ES-I3 (cell line): Measurements from ENCODE around the gene AFAP1.

Experiments used
- H3K36me3 ChIP-seq: 2 replicates; pipeline ENCODE4 v1.6.1; 2013; ENCODE audit warnings: mild to moderate bottlenecking, low read length, control low read depth, moderate library complexity; ENCODE audit not compliant: insufficient read depth
- H3K4me1 ChIP-seq: 2 replicates; pipeline ENCODE4 v1.6.1; 2013; ENCODE audit warnings: mild to moderate bottlenecking, control low read depth, low read length; ENCODE audit not compliant: insufficient read depth
- H3K9ac ChIP-seq: 2 replicates; pipeline ENCODE4 v1.6.1; 2013; ENCODE audit warnings: low read depth, mild to moderate bottlenecking, low read length, moderate library complexity
- H3K9me3 ChIP-seq: 2 replicates; pipeline ENCODE4 v1.6.1; 2013; ENCODE audit warnings: mild to moderate bottlenecking, low read length, moderate library complexity; ENCODE audit not compliant: control insufficient read depth, insufficient read depth

Gene AFAP1

DNA sequence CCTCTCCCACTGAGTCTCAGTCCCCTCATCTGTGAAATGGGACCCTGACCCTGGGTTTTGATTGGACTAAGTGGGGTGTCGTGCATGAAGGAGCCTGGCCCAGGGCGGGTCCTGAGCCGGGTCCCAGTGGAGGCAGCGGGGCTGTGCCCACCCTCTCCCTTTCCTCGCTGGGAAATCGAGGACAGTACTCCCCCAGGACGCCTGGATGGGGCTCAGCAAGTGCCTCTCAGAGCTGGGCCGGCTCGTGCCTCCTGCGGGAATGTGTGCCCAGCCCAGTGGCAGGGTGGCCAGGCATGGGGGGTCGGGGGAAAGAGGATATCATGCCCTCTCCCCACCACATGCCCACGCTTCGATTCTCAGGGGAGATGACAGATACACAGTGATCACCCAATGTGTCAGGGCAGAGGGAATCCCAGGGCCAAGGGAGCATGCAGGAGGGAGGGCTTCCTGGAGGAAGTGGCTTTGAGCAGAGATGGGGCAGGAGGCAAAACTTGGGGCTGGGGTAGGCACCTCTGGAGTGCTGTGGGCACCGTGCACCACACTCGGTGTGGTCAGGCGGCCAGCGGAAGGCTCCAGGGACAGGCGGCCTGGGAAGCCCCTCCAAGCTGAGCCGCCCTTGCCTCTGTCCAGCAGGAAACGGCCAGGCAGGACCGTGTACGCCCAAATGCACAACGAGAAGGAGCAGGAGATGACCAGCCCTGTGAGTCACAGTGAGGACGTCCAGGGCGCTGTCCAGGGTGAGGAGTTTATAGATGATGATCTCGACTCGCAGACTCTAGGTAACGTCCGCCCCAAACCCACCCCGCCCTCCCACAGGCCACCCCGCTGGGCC lies 203.0 kb downstream of the AFAP1 start:
- H3K4me1 ChIP-seq = no peaks in the 10 kb centered on the region
- H3K36me3 ChIP-seq = no peaks in the 10 kb centered on the region
- H3K9me3 ChIP-seq = no peaks in the 10 kb centered on the region
- H3K9ac ChIP-seq = no peak overlapping the region

DNA sequence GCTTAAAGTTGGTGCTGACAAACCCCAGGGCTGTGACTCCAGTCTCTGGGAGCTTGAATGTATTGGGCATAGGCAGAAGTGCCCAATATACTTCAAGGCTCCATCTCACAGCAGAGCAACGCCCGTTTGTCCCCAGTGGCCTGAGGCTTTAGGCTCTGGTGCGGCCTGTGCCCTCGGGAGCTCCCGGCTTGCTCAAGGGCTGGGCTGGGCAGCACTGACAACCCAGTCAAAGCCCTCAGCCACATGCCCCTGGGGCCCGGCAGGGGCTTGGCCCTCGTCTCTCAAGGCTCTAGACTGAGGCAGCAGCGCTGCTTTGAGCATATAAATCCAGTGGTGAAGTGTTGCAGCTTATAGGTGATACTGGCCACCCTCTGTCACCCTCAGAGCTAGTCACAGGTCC lies 203.7 kb downstream of the AFAP1 start:
- H3K9ac ChIP-seq = no peak overlapping the region
- no peaks in the 10 kb centered on the region for H3K36me3 ChIP-seq
- no peaks in the 10 kb centered on the region for H3K4me1 ChIP-seq
- no peaks in the 10 kb centered on the region for H3K9me3 ChIP-seq

DNA sequence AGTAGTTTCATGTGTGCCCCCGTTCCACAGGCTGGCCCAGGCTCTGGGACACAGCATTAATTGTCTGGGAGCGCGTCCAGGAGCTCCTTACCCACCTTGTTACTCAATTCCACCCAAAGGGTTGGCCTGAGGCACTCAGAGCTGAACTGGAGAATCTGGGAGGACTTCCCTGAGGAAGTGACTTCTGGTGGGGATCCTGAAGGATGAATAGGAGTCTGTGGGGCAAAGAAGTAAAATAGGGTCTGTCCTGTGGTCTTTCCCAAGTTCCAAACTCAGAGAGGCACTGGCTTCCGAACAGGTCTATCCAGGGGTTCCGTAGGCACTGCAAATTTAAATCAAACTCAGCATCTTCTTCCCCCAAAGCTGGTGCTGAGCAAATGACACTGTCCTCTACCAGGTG lies 204.3 kb downstream of the AFAP1 start:
- H3K4me1 ChIP-seq = no peaks in the 10 kb centered on the region
- H3K9ac ChIP-seq = no peak overlapping the region
- no peaks in the 10 kb centered on the region for H3K9me3 ChIP-seq
- no peaks in the 10 kb centered on the region for H3K36me3 ChIP-seq

DNA sequence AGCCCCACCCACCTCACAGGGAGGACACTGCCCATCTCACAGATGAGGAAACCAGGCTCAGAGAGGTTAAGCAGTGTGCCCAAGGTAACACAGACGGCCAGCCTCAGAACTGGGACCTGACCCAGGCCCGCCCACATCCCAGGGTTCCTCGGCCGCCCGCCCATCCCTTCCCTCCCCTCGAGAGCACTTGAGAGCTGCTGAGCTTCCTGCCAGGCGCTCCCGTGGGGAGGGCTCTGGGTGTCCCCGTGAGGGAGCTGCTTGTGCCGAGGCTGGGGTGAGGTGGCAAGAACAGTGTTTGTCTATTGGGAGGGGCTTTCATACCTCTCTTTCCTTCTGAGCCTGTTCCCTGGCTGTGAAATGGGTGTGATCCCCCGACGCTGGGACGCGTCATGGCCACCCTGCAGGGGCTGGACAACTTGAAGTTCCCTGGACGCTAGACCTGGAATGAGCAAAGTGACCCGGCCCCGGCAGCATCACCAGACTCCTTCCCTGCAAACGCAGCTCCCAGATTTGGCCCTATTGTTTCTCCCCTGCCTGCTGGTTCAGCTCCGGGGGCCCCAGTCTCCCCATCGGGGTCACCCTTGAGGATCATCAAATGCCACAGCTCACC lies 204.9 kb downstream of the AFAP1 start:
- H3K9ac ChIP-seq = no peak overlapping the region
- H3K36me3 ChIP-seq = no peaks in the 10 kb centered on the region
- H3K4me1 ChIP-seq = no peaks in the 10 kb centered on the region
- no peaks in the 10 kb centered on the region for H3K9me3 ChIP-seq

DNA sequence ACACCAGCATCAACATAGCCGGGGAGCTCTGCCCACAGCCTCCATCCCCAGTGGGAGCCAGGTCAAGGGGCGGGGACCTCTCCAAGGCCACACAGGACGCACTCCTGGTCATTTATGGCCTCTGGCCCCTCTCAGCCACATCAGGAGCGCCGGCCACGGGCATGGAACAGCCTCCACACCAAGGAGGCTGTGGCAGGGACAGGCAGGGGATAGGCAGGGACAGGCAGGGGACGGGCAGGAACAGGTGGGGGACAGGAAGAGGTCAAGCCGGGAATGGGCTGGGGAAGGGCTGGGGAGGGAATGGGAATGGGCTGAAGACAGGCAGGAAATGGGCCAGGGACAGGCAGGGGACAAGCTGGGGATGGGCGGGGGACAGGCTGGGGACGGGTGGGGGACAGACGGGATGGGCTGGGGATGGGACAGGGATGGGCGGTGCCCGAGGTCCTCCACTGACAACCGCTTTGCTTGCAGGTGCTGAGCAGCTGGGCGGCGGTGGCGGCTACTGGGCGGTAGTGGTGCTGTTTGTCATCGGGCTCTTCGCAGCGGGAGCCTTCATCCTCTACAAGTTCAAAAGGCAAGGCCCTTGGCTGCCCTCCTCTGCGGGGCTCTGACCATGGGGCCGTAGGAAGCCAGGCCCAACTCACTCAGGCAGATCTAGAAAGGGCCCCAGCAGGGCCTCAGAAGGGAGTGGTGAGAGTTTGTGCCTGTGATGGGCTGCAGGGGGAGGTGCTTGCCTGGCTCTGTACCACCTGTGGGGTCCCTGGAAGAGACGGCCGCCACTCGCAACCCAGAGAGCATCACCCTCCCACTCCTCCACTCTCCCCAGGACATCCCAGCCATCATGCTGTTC lies 205.6 kb downstream of the AFAP1 start:
- no peaks in the 10 kb centered on the region for H3K4me1 ChIP-seq
- no peaks in the 10 kb centered on the region for H3K36me3 ChIP-seq
- no peaks in the 10 kb centered on the region for H3K9me3 ChIP-seq
- H3K9ac ChIP-seq = no peak overlapping the region

DNA sequence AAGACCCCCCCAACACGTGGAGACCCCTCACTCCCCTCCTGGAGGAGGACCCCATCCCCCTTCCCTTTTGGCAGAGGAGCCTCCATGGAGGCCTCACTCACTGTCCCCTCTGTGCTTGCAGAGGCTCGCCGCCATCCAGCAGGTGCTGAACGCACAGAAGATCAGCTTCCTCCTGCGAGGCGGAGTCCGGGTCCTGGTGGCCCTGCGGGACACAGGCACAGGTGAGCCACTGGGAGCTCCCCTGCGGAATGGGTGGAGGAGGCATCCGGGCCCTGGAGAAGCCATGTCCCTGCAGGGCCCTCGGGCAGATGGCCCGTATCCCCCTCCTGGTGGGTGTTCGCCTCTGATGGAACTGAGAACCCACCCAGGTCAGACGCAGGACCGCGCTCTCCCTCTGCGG lies 206.5 kb downstream of the AFAP1 start:
- H3K4me1 ChIP-seq = no peaks in the 10 kb centered on the region

DNA sequence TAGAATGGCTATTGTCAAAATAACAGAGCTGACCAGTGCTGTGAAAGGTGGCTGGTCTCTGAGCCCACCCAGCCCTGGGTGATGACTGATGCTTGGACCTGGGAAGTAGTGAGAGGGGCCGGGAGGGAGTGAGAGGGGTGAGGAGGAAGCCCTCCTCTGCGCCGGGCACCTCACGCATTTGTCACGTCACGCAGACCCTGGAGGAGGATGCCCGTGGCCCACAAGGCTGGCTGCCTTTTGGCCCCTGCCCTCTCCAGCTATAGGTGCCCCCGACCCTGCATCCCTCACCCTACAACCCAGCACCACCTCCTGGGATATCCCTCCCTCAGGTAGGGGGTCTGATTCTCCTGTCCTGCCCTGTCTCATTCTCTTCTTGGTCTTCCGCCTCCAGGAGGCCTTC lies 207.4 kb downstream of the AFAP1 start:
- H3K4me1 ChIP-seq = no peaks in the 10 kb centered on the region
- no peak overlapping the region for H3K9ac ChIP-seq
- H3K9me3 ChIP-seq = no peaks in the 10 kb centered on the region
- no peaks in the 10 kb centered on the region for H3K36me3 ChIP-seq

More for the DNA sequence above, 206.5 kb downstream of the AFAP1 start:
- Histone ChIP-seq H3K9ac (no peak overlapping the region), H3K9me3 (no peaks in the 10 kb centered on the region), H3K36me3 (no peaks in the 10 kb centered on the region)

DNA sequence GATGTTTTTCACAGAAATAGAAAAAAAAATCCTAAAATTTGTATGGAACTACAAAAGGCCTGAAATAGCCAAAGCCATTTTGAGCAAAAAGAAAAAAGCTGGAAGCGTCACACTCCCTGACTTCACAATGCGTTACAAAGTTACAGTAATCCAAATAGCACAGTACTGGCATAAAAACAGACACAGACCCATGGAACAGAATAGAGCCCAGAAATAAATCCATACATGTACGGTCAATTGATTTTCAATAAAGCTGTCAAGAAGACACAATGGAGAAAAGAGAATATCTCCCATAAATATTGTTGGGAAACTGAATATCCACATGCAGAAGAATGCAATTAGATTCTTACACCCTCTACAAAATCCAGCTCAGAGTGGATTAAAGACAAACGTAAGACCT lies 208.2 kb downstream of the AFAP1 start:
- no peak overlapping the region for H3K9ac ChIP-seq
- H3K4me1 ChIP-seq = no peaks in the 10 kb centered on the region
- H3K36me3 ChIP-seq = no peaks in the 10 kb centered on the region
- H3K9me3 ChIP-seq = no peaks in the 10 kb centered on the region

DNA sequence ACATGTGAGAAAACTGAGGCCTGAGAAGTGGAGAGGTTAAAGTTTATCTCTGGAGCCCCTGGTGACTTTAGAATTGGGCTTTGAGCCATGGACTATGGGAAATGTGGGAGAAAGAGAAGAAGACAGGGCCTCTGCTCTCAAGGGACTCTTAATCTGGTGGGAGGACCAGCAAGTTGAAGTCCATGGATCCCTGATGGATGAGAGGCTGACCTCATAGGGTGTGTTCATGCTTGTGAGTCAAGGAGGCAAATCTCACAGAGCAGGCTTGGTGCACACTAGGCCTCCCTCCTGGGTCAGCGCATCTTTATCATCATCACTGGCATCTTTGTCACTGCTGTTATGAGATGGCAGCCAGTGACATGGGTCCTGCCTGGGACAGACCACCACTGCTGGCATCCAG lies 211.9 kb downstream of the AFAP1 start:
- no peaks in the 10 kb centered on the region for H3K9me3 ChIP-seq
- H3K9ac ChIP-seq = no peak overlapping the region
- no peaks in the 10 kb centered on the region for H3K36me3 ChIP-seq
- H3K4me1 ChIP-seq = no peaks in the 10 kb centered on the region

DNA sequence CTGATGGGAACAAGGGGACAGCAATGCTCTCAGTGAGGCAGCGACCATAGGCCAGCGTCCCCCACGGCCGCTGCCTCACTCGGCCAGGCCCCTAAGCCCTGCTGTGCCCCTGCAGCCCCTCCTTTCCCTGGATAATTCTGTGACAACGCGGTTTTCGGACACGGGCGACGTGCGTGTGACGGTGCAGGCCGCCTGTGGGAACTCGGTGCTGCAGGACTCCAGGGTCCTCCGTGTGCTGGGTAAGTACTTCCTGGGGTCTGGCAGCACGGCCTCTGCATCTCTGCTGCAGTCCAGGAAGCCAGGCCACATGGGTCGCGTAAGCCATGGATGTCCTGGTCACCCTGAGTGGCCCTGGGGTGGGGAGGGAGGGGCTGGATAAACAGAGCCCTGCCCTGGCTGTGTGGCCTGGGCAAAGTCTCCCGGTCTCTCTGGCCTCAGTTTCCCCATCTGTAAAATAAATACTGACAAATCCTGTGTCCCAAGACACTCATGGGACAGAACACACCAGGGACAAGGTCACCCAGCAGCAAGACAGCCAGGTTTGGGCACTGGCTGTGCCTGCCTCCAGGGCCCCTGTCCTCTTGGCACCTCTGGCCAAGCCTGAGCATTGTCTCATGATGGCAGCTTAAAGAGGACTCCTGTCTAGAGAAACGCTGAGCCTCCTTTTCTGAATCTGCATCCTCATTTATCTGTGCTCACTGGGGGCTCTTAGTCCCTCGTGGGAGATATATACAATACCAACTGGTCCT lies 212.8 kb downstream of the AFAP1 start:
- no peak overlapping the region for H3K9ac ChIP-seq
- no peaks in the 10 kb centered on the region for H3K9me3 ChIP-seq
- H3K4me1 ChIP-seq = no peaks in the 10 kb centered on the region
- H3K36me3 ChIP-seq = no peaks in the 10 kb centered on the region

DNA sequence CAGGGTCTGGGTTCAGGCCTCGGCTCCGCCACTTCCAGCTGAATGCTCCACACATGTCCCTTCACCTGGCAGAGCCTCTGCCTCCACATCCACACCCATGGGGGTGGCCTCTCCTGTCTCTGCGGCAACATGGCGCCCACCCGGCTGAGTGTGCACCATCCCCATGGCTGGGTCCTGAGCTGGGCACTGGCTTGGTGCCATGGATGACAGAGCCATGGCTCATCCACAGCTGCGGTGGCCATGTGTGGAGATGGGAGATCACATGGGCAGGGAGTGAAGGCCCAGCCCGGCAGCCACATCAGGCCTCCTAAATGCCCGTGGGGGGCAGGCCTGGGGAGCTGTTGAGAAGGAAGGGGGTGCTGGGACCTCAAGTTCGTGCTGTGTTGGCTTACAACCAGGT lies 213.7 kb downstream of the AFAP1 start:
- no peak overlapping the region for H3K9ac ChIP-seq
- no peaks in the 10 kb centered on the region for H3K4me1 ChIP-seq
- no peaks in the 10 kb centered on the region for H3K9me3 ChIP-seq
- H3K36me3 ChIP-seq = no peaks in the 10 kb centered on the region

DNA sequence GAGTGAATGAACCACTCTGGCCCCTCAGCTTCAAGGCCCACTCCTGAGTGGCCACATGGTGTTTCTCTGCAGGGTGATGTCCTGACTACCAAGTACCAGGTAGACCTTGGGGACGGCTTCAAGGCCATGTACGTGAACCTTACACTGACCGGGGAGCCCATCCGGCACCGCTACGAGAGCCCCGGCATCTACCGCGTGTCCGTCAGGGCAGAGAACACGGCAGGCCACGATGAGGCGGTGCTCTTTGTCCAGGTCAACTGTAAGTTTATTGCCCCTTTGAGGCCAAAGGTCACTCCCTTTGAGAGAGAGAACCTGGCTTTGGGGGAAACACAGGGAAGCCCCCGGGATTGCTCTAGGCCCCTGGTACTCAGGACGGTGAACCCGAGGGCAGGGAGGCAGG lies 216.0 kb downstream of the AFAP1 start:
- peaks cover 3% of the 10 kb centered on the region; the same call in 1 of the 2 replicates for H3K4me1 ChIP-seq
- H3K9me3 ChIP-seq = no peaks in the 10 kb centered on the region
- H3K9ac ChIP-seq = no peak overlapping the region
- H3K36me3 ChIP-seq = no peaks in the 10 kb centered on the region

DNA sequence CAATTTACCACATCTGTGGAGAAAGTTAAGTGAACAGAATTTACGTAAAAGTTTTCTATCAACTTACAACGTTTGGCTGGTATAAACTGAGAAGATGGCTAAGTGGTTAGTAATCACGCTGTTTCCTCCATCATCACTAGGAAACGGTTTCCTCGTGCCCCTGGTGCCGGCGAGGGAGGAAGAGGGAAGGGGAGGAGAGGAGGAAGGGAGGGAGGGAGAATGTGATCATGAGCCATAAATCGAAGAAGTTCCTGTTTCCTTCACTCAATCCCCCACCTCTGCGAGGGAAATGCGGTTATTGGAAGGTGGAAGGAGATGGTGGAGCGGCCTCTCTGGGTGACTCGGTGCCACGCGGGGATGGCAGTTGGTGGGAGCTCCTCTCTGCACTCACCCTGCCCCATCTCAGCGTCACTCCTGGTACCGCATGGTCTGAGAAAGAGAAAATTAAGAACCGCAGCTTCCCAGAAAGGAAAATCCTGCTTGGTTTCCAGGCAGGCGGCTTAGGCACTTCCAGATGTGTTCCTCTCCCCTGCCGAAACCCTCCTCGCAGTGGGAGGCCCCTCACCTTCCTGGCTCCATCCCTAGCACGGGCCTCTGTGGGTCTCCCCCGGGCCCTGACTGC lies 216.8 kb downstream of the AFAP1 start:
- H3K36me3 ChIP-seq = no peaks in the 10 kb centered on the region
- peaks cover 3% of the 10 kb centered on the region; the same call in 1 of the 2 replicates for H3K4me1 ChIP-seq

More for the DNA sequence above, 216.8 kb downstream of the AFAP1 start:
- Histone ChIP-seq H3K9me3 (no peaks in the 10 kb centered on the region), H3K9ac (no peak overlapping the region)
